Breast epithelium (tissue), 4 donors: ENCODE data around the gene COL16A1. TPM values are rescaled to one million over a fixed set of nuclear protein-coding genes. Genes with fewer than 3 reads are reported as not detected.

ENCODE experiments used
- DNase-seq, 2 donors: peaks; one replicate each; pipeline ENCODE4 v3.0.0-alpha.2; 2019; ENCODE audit warnings: low spot score in 2 of 2
- H3K27ac ChIP-seq, 2 donors: fragments of 200-600 bp; sonication (generic) in 1 of 2; one replicate each; pipeline ENCODE4 v1.5.1; 2016 to 2019; ENCODE audit warnings: mild to moderate bottlenecking in 1 of 2
- H3K27me3 ChIP-seq, 2 donors: fragments of 200-600 bp; sonication (generic) in 1 of 2; one replicate each; pipeline versions ENCODE4 v1.5.1 to v1.6.0; 2017 to 2019; ENCODE audit warnings: control low read depth in 1 of 2, mild to moderate bottlenecking in 1 of 2
- H3K36me3 ChIP-seq: fragments of 200-600 bp; one replicate; pipeline ENCODE4 v1.5.1; 2019
- H3K4me1 ChIP-seq, 2 donors: fragments of 200-600 bp; sonication (generic); one replicate each; pipeline ENCODE4 v1.5.1; 2016 to 2019; ENCODE audit warnings: control low read depth in 1 of 2
- H3K4me3 ChIP-seq, 3 donors: fragments of 200-600 bp; sonication (generic); 1 replicate in 2 of 3; 2 replicates in 1 of 3; pipeline ENCODE4 v1.5.1; 2016 to 2019; ENCODE audit warnings: mild to moderate bottlenecking in 3 of 3, moderate library complexity in 2 of 3
- H3K9me3 ChIP-seq, 2 donors: fragments of 200-600 bp; sonication (generic) in 1 of 2; one replicate each; pipeline ENCODE4 v1.5.1; 2016 to 2019; ENCODE audit warnings: control low read depth in 1 of 2
- POLR2A ChIP-seq: fragments of 450-650 bp; IDR thresholded peaks from one replicate; pipeline ENCODE4 v1.6.1; 2016; ENCODE audit warnings: antibody characterized with exemption, mild to moderate bottlenecking, moderate library complexity
- POLR2AphosphoS5 ChIP-seq, 3 donors: sonication (generic); formaldehyde crosslinking; IDR thresholded peaks; one replicate each; pipeline ENCODE4 v1.6.1; 2017; ENCODE audit warnings: antibody characterized with exemption in 3 of 3
- intact Hi-C: fragments of 100-400 bp; cut with DNase I; formaldehyde crosslinking; loops from one replicate; pipeline ENCODE4 v1.15.1; 2023; ENCODE audit warnings: low total_unique reads
- total RNA-seq, 3 donors: library from RNA; depleted of rRNA; stranded (reverse); fragments of >200 nt; gene quantifications; one replicate each; pipeline ENCODE4 v1.1.0, GENCODE V29; 2016
- TF ChIP-seq, protein P1 (sequence below), 3 donors: fragments of 450-650 bp; IDR thresholded peaks; one replicate each; pipeline ENCODE4 v1.5.1; 2016 to 2017; ENCODE audit warnings: antibody characterized with exemption in 3 of 3, mild to moderate bottlenecking in 3 of 3, moderate library complexity in 3 of 3

Gene COL16A1
- total RNA-seq, 3 donors from 2014 or later: 55.2 to 79.5 (median 58.7) TPM

DNA sequence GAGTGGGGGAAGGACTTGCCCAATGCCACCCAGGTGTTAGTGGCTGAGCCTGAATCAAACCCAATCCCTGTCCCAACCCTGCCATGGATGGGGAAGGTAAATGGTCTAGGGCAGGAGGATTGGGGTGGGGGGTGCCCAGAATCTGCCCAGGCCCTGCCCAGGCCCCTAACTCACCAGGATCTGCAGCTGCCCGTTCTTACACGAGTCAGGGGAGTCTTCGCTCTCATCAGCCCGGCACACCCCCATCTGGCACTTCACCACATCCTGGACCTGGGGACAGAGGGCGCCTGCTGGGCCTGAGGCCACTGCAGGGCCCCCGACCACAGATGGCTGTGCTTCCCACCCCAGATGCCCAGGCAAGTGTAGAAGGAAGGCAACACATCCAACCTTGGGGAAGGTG, 28.5 kb upstream of the COL16A1 start:
- TF ChIP-seq POLR2A (no peak), POLR2AphosphoS5 (IDR thresholded peaks at IDR 0.05) (no peak)
- TF ChIP-seq, protein P1, sequence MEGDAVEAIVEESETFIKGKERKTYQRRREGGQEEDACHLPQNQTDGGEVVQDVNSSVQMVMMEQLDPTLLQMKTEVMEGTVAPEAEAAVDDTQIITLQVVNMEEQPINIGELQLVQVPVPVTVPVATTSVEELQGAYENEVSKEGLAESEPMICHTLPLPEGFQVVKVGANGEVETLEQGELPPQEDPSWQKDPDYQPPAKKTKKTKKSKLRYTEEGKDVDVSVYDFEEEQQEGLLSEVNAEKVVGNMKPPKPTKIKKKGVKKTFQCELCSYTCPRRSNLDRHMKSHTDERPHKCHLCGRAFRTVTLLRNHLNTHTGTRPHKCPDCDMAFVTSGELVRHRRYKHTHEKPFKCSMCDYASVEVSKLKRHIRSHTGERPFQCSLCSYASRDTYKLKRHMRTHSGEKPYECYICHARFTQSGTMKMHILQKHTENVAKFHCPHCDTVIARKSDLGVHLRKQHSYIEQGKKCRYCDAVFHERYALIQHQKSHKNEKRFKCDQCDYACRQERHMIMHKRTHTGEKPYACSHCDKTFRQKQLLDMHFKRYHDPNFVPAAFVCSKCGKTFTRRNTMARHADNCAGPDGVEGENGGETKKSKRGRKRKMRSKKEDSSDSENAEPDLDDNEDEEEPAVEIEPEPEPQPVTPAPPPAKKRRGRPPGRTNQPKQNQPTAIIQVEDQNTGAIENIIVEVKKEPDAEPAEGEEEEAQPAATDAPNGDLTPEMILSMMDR (IDR thresholded peaks at IDR 0.05): no peak
- Histone ChIP-seq H3K27me3 (no peaks in the 10 kb centered on the region), H3K27ac (no peak overlapping the region), H3K4me3 (no peak overlapping the region), H3K4me1 (no peaks in the 10 kb centered on the region), H3K36me3 (no peaks in the 10 kb centered on the region), H3K9me3 (no peaks in the 10 kb centered on the region)
- no peak for DNase-seq
- intact Hi-C loops: no loop called here

DNA sequence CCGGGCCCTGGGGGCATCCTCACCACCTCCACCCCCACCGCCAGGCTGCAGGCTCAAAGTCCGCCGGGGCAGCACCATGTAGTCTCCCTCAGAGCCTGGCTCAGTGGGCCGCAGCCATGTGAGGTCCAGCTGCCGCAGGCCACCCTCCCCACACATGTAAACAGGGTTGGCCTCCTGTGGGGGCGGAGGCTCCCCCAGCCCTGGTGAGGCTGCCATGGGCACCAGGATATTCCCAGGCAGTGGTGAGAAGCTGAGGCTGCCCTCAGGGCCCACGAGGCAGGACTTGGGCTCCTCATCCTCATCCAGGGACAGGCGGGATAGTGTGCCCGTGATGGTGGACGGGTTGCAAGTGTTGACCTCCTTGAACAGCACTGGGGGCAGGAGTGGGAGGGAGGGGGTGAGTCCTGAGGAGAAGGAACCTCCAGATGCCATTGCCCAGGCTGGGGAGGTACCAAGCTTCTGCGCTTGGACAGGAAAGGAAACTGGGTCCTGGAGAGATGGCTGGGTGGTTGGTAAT, 27.3 kb upstream of the COL16A1 start:
- intact Hi-C loops: no loop called here
- Histone ChIP-seq H3K9me3 (no peaks in the 10 kb centered on the region), H3K27me3 (no peaks in the 10 kb centered on the region), H3K36me3 (no peaks in the 10 kb centered on the region), H3K27ac (no peak overlapping the region), H3K4me1 (no peaks in the 10 kb centered on the region), H3K4me3 (no peak overlapping the region)
- no peak for DNase-seq
- TF ChIP-seq, protein P1 (IDR thresholded peaks at IDR 0.05): no peak
- no peak for TF ChIP-seq POLR2AphosphoS5 (IDR thresholded peaks at IDR 0.05)
- no peak for TF ChIP-seq POLR2A

DNA sequence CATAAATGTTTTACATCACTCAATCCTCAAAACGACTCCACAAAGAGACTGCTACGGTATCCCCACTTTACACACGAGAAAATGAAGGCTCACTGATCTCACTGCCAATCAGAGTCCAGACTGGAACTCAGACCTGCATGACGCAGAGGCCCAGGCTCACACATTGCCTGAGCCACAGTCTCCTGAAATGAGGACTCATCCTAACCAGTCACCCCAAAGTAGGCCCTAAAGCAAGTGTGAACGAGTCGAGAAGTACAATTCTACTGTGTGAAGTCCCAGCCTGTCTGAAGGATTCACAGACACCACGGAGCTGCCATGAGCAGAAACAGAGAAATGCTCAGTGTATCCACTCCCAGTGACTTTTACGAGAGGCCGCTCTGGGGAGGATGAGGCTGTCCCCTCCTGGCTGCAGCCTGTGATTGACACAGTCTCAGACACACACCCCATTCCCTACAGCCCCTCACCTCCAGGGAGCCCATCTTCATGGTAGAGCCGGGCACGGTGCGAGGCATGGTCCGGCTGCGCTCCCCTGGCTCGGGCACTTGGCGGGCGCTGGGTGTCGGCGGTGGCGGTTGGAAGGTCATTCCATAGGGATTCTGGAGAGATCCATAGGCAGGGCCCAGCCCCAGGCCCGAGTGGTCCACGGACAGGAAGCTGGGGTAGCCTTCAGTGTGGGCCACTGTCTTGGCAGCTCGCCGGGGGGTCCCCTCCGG, 26.7 kb upstream of the COL16A1 start:
- no peak overlapping the region for H3K4me3 ChIP-seq
- H3K9me3 ChIP-seq: no peaks in the 10 kb centered on the region
- TF ChIP-seq POLR2A (no peak), POLR2AphosphoS5 (IDR thresholded peaks at IDR 0.05) (no peak)
- TF ChIP-seq, protein P1 (IDR thresholded peaks at IDR 0.05): no peak
- H3K4me1 ChIP-seq: no peaks in the 10 kb centered on the region
- no peak overlapping the region for H3K27ac ChIP-seq
- H3K36me3 ChIP-seq: no peaks in the 10 kb centered on the region
- intact Hi-C loops: no loop called here
- no peaks in the 10 kb centered on the region for H3K27me3 ChIP-seq
- no peak for DNase-seq

DNA sequence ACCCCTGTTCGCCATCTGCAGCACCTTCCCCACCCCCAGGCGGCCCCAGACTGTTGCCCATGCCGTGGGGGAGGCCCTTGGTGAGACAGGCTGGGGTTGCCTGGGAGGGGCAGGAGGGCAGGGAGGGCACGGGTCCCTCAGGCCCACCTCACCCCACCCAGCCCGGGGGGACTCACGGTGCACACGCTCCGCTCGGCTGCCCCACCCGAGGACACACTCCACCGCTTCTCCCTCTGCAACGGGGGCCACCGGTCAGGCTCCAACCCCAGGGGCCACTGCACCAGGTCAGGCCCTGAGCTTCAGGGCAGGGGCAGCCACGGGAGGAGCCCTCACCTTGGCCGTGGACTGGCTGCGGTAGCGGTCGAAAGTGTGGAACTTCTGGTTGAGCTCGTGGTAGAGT, 24.0 kb upstream of the COL16A1 start:
- no peaks in the 10 kb centered on the region for H3K4me1 ChIP-seq
- no peaks in the 10 kb centered on the region for H3K9me3 ChIP-seq
- H3K36me3 ChIP-seq: no peaks in the 10 kb centered on the region
- H3K27me3 ChIP-seq: no peaks in the 10 kb centered on the region
- DNase-seq: no peak
- H3K4me3 ChIP-seq: no peak overlapping the region
- intact Hi-C loops: no loop called here
- H3K27ac ChIP-seq: no peak overlapping the region
- no peak for TF ChIP-seq POLR2A
- TF ChIP-seq, protein P1 (IDR thresholded peaks at IDR 0.05): no peak
- TF ChIP-seq POLR2AphosphoS5 (IDR thresholded peaks at IDR 0.05): no peak

DNA sequence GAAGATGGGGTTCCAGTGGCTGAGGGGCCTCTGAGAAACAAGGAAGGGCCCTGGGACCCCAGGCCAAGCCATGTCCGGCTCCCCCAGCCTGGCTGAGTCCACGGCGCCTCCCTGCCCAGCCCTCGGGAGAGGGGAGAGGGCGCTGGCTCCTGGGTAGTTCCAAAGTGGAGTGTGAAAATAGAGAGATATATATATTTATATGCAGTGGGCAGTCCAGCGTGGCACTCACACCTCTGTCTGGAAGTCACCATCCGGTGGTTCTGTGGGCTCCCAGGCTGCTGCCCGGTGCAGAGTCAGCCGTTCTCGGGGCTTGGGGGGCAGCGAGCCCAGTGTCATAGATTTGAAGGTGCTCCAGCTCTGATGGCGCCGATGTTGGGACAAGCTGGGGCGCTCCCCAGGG, 23.4 kb upstream of the COL16A1 start:
- H3K27me3 ChIP-seq: no peaks in the 10 kb centered on the region
- no peak for TF ChIP-seq POLR2AphosphoS5 (IDR thresholded peaks at IDR 0.05)
- TF ChIP-seq, protein P1 (IDR thresholded peaks at IDR 0.05): no peak
- TF ChIP-seq POLR2A: no peak
- H3K4me1 ChIP-seq: no peaks in the 10 kb centered on the region
- H3K9me3 ChIP-seq: no peaks in the 10 kb centered on the region
- H3K4me3 ChIP-seq: no peak overlapping the region
- no peak for DNase-seq
- H3K27ac ChIP-seq: no peak overlapping the region
- intact Hi-C loops: no loop called here
- H3K36me3 ChIP-seq: no peaks in the 10 kb centered on the region
